ENCODE measurements around the gene IP6K2.

DNA sequence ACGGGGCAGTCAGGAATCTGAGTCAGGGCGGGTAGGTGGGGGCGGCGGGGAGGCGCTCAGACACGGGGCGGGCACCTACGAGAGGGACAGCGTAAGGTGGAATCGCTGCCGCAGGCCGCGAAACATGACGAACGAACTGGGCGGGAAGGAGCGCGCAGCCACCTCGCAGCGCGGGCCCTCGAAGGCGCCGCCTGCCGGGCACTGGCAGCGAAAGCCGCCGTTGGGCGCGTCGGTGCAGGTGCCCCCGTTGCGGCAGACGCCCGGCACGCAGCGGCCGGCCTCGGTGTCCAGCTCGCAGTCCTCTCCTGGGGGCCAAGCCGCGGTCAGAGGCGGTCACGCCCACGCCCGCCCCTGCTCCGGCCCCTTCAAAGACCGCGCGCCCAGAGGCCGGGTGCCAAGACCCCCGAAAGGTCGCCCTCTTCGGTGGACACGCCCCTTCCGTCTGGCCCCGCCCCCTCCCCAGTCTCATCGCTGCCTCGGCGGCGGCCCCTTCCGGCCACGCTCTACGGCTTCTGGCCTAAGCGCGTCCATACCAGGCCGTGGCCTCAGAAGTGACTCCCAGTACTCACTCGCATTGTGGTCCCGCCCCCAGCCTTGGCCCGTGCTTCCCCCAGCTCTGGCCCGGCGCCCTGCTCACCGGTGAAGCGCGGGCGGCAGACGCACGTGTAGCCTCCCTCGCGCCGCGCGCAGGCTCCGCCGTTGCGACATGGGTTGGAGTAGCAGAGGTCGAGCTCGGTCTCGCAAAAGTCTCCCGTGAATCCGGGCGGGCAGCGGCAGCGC is 60.8 kb downstream of the IP6K2 start:
- TF ChIP-seq, protein P1, sequence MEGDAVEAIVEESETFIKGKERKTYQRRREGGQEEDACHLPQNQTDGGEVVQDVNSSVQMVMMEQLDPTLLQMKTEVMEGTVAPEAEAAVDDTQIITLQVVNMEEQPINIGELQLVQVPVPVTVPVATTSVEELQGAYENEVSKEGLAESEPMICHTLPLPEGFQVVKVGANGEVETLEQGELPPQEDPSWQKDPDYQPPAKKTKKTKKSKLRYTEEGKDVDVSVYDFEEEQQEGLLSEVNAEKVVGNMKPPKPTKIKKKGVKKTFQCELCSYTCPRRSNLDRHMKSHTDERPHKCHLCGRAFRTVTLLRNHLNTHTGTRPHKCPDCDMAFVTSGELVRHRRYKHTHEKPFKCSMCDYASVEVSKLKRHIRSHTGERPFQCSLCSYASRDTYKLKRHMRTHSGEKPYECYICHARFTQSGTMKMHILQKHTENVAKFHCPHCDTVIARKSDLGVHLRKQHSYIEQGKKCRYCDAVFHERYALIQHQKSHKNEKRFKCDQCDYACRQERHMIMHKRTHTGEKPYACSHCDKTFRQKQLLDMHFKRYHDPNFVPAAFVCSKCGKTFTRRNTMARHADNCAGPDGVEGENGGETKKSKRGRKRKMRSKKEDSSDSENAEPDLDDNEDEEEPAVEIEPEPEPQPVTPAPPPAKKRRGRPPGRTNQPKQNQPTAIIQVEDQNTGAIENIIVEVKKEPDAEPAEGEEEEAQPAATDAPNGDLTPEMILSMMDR (IDR thresholded peaks at IDR 0.05): peak; percentile 12 to 85 (median 68)
- peak in 1 of 2 donors; percentile 48 for TF ChIP-seq POLR2A (IDR thresholded peaks at IDR 0.05)

All from thyroid gland (tissue), 4 donors.